Activated naive CD4-positive, alpha-beta T cell treated with anti-CD3 and anti-CD28 coated beads, Interleukin-2, amount 10 ng/mL, durations not matched to agents 7 days and 5 days (primary cell): ENCODE results near the gene TMEM151B.

Experiments
- CTCF ChIA-PET: fragments of 350-600 bp; sonication (Branson Sonifier 250); formaldehyde crosslinking; loops from one replicate; lab custom pipeline; 2021; ENCODE audit warnings: antibody characterized with exemption; lab: Charles Lee
- DNase-seq: peaks from one replicate; pipeline ENCODE4 v3.0.0-alpha.2; 2020
- H3K27ac Mint-ChIP-seq: one replicate; pipeline ENCODE4 v1.8.0; 2021; ENCODE audit warnings: mild to moderate bottlenecking, moderate library complexity, mixed read lengths
- H3K27me3 Mint-ChIP-seq: one replicate; pipeline ENCODE4 v1.8.0; 2021; ENCODE audit warnings: mild to moderate bottlenecking, mixed read lengths
- H3K36me3 Mint-ChIP-seq: one replicate; pipeline ENCODE4 v1.8.0; 2021; ENCODE audit warnings: mixed read lengths
- H3K4me1 Mint-ChIP-seq: one replicate; pipeline ENCODE4 v1.8.0; 2021; ENCODE audit warnings: mixed read lengths
- H3K4me3 Mint-ChIP-seq: one replicate; pipeline ENCODE4 v1.8.0; 2021; ENCODE audit warnings: mild to moderate bottlenecking, moderate library complexity, mixed read lengths
- H3K9me3 Mint-ChIP-seq: one replicate; pipeline ENCODE4 v1.8.0; 2021; ENCODE audit warnings: mixed read lengths

TMEM151B gene

GRCh38 chr6:44269921-44270525 lies at the start of gene TMEM151B:
Gene TMEM151B (plus strand): TSS chr6:44270450. CDS start chr6:44270743, 293 bp downstream.
- CTCF ChIA-PET, result interaction anchor here (1.5 to 6.7 kb wide), 5 partner anchors 34 to 73 kb away, joined by 4 to 83 read pairs (median 8); partner anchors contain the start of genes AARS2 and SPATS1
- Mint-ChIP-seq H3K27me3 (peaks cover 78% of the 10 kb centered on the region), H3K36me3 (peaks cover 1% of the 10 kb centered on the region), H3K27ac (peak within 1 kb of the TSS; percentile 24), H3K4me3 (peak within 1 kb of the TSS; percentile 49), H3K4me1 (peaks cover 35% of the 10 kb centered on the region), H3K9me3 (no peaks in the 10 kb centered on the region)
- DNase-seq, result peak; percentile 30

DNA sequence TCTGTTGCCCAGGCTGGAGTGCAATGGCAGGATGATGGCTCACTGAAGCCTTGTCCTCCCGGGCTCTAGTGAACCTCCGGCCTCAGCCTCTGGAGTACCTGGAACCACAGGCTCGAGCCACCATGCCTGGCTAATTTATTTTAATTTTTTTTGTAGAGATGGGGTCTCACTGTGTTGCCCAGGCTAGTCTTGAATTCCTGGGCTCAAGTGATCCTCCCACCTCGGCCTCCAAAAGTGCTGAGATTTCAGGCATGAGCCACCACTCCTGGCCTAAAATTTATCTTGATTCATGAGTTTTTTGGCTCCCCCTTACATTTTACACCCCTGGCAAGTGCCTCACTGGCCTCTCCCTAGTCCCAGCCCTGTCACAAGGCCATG lies 49.3 kb upstream of the TMEM151B start:
- no peak for DNase-seq
- peaks cover 58% of the 10 kb centered on the region for H3K27me3 Mint-ChIP-seq
- H3K27ac Mint-ChIP-seq, result no peak overlapping the region
- H3K4me1 Mint-ChIP-seq, result peaks cover 46% of the 10 kb centered on the region
- CTCF ChIA-PET, result interaction anchor here (0.6 to 5.4 kb wide), 7 partner anchors 11 to 48 kb away, joined by 3 to 30 read pairs (median 4); partner anchors contain the start of gene SLC35B2
- H3K4me3 Mint-ChIP-seq, result no peak overlapping the region
- no peaks in the 10 kb centered on the region for H3K9me3 Mint-ChIP-seq
- H3K36me3 Mint-ChIP-seq, result no peaks in the 10 kb centered on the region

- H3K27me3 Mint-ChIP-seq, result peaks cover 53% of the 10 kb centered on the region
- peak; percentile 86 for DNase-seq
- peak overlapping the region; percentile 23 for H3K4me3 Mint-ChIP-seq
- H3K4me1 Mint-ChIP-seq, result peaks cover 46% of the 10 kb centered on the region
- no peaks in the 10 kb centered on the region for H3K9me3 Mint-ChIP-seq
- CTCF ChIA-PET, result interaction anchor here (0.6 to 5.4 kb wide), 11 partner anchors 9 to 105 kb away, joined by 3 to 30 read pairs (median 4); partner anchors contain the start of gene SLC35B2
- no peaks in the 10 kb centered on the region for H3K36me3 Mint-ChIP-seq
- H3K27ac Mint-ChIP-seq, result no peak overlapping the region
Observed at GRCh38 chr6:44221291-44221960, 48.8 kb upstream of the TMEM151B start.

GRCh38 chr6:44221961-44222335 lies 48.3 kb upstream of the TMEM151B start:
- Mint-ChIP-seq H3K27me3 (peaks cover 48% of the 10 kb centered on the region), H3K4me3 (peak overlapping the region; percentile 23), H3K9me3 (no peaks in the 10 kb centered on the region), H3K4me1 (peaks cover 46% of the 10 kb centered on the region), H3K27ac (no peak overlapping the region), H3K36me3 (no peaks in the 10 kb centered on the region)
- CTCF ChIA-PET, result interaction anchor here (0.7 to 5.4 kb wide), 10 partner anchors 10 to 105 kb away, joined by 3 to 30 read pairs (median 5); partner anchors contain the start of gene SLC35B2
- no peak for DNase-seq

DNA sequence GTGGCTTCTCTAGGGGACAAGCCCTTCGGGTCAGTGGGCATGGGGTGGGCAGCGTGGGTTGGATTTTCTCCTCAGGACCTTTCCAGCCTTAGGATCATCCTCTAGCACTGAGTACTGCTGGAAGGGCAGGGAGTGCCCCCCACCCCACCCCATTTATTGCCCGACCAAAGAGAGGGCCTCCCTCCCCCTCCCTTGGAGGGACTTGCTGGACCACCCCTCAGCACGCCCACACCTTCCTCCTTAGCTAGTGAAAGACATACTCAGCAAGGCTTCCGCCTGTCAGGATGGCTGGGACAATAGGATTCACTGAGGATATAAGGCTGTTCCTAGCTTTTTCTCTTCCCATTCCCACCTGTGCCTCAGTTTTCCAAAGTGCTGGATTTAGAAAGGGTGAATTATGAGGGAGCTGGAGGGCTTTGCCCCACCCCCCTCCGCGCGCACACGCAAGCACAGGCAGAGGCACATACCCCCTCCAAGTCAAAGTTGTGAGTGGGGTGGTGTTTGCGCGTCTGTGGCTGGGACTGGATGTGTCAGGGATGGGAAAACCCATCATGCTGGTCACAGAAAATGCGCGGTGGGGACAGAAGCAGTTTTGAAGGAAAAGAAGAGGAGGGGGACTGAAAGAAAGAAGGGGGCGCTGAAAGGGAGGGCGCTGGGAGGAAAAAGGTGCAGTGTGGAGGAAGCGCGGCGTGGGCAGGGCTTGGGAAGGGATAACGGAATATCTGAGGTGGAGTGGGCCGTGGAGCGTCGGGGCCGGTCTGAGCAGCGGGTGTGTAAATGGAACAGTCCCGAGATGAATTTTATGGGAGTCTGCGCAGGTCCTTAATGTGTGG lies 47.5 kb upstream of the TMEM151B start:
- CTCF ChIA-PET, result interaction anchor here (0.7 to 5.4 kb wide), 7 partner anchors 10 to 44 kb away, joined by 3 to 30 read pairs (median 6); partner anchors contain the start of gene SLC35B2
- Mint-ChIP-seq H3K27ac (peak overlapping the region; percentile 22), H3K9me3 (no peaks in the 10 kb centered on the region), H3K4me3 (peak overlapping the region; percentile 76), H3K36me3 (no peaks in the 10 kb centered on the region), H3K4me1 (peaks cover 46% of the 10 kb centered on the region), H3K27me3 (peaks cover 40% of the 10 kb centered on the region)
- DNase-seq, result no peak

DNA sequence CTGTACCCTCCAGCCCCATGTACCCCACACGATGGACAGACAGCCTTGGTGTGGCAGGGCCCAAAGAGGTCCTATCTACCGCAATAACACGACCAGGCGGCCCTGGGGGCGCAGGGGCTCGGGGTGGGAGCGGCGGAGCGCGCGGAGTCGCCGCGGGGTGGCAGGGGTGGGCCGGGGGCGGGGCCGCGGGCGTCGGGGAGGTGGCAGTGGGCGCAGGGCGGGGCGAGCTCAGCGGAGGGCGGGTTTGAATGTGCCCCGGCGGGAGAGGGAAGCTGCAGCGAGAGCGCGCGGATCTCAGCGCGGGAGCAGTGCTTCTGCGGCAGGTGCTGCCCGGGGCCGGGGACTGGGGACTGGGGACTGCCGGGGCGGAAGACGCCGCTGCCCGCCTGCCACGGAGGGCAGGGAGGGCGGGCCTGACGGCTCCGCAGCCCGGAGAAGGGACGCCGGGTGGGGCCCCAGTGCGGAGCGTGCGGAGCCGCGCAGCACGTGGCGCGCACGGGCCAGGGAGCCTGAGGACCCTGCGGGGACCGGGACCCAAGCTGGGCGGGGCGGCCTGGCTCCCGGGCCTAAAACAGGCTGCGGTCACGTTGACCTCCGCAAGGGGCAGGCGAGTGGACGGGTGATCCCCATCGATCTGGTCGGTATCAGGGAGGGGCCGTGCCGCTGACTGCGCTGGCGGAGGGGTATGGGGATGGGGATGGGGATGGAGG lies 46.8 kb upstream of the TMEM151B start, which contains the start of gene SLC29A1:
Gene SLC29A1, plus strand, starts transcription at position 277 of the 710 bp plus-strand sequence. CDS start 3,719 bp downstream, outside the sequence.
- Mint-ChIP-seq H3K9me3 (no peaks in the 10 kb centered on the region), H3K27ac (peak within 1 kb of the TSS; percentile 22), H3K4me3 (peak within 1 kb of the TSS; percentile 76), H3K4me1 (peaks cover 41% of the 10 kb centered on the region), H3K27me3 (peaks cover 32% of the 10 kb centered on the region), H3K36me3 (no peaks in the 10 kb centered on the region)
- DNase-seq, result peak; percentile 90
- CTCF ChIA-PET, result interaction anchor here (1.7 to 5.4 kb wide), 7 partner anchors 14 to 72 kb away, joined by 4 to 30 read pairs (median 8); partner anchors contain the start of genes HSP90AB1 and SLC35B2

- Mint-ChIP-seq H3K27me3 (peaks cover 24% of the 10 kb centered on the region), H3K9me3 (no peaks in the 10 kb centered on the region), H3K36me3 (peaks cover 2% of the 10 kb centered on the region), H3K4me1 (peaks cover 36% of the 10 kb centered on the region), H3K4me3 (peak overlapping the region; percentile 76), H3K27ac (peak overlapping the region; percentile 21)
- CTCF ChIA-PET, result interaction anchor here (0.7 to 5.4 kb wide), 10 partner anchors 10 to 73 kb away, joined by 3 to 30 read pairs (median 6); partner anchors contain the start of genes HSP90AB1 and SLC35B2
- DNase-seq, result peak; percentile 38
Observed at GRCh38 chr6:44224029-44224964, 46.0 kb upstream of the TMEM151B start.

- H3K27me3 Mint-ChIP-seq, result peaks cover 18% of the 10 kb centered on the region
- DNase-seq, result no peak
- H3K36me3 Mint-ChIP-seq, result peaks cover 2% of the 10 kb centered on the region
- H3K4me1 Mint-ChIP-seq, result peaks cover 31% of the 10 kb centered on the region
- H3K4me3 Mint-ChIP-seq, result peak overlapping the region; percentile 76
- CTCF ChIA-PET, result interaction anchor here (0.7 to 5.4 kb wide), 10 partner anchors 9 to 74 kb away, joined by 3 to 30 read pairs (median 6); partner anchors contain the start of genes HSP90AB1 and SLC35B2
- H3K27ac Mint-ChIP-seq, result no peak overlapping the region
- H3K9me3 Mint-ChIP-seq, result no peaks in the 10 kb centered on the region
Observed at GRCh38 chr6:44224965-44225305, 45.3 kb upstream of the TMEM151B start.

- peaks cover 29% of the 10 kb centered on the region for H3K4me1 Mint-ChIP-seq
- H3K27me3 Mint-ChIP-seq, result peaks cover 14% of the 10 kb centered on the region
- no peaks in the 10 kb centered on the region for H3K9me3 Mint-ChIP-seq
- peaks cover 2% of the 10 kb centered on the region for H3K36me3 Mint-ChIP-seq
- CTCF ChIA-PET, result interaction anchor here (1.1 to 5.4 kb wide), 6 partner anchors 12 to 75 kb away, joined by 3 to 30 read pairs (median 6); partner anchors contain the start of gene SLC35B2
- H3K4me3 Mint-ChIP-seq, result no peak overlapping the region
- DNase-seq, result no peak
- no peak overlapping the region for H3K27ac Mint-ChIP-seq
Observed at GRCh38 chr6:44225579-44226325, 44.5 kb upstream of the TMEM151B start.

DNA sequence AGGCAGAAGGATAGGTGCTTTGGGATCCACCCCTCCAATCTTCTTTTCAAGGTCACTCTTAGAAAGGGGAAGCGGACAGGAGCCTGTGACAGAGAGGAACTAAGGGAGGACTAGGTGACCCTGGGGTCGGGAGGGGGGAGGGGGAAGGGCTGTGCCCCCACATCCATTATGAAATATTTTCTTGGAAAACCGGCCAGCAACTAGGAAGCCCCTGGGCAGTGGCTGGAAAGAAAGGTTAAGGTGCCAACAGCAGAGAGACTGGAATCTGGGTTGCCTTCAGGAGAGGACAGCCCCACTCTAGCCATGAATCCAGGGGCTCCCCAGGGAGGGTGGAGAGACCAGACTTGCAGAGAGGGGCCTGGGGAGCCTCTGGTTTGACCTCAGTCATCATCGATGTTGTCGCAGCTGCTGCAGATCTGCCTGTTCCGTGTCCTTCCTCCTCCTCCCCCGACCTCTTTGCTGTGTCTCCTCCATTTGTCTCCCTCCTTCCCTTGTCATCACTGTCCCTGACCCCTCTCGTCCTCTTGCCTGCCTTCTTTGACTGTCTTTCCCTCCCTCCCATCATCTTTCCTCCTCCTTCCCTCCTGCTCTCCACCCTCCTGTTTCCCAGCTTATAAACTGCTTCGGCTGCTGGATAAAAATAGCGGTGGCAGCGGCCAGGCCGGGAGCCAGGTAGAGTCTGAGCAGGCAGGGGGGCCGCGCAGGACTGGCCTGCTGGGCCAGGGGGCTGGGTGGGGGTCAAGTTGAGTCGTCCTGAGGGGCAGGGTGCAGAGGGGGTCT lies 43.7 kb upstream of the TMEM151B start:
- no peaks in the 10 kb centered on the region for H3K9me3 Mint-ChIP-seq
- H3K27ac Mint-ChIP-seq, result no peak overlapping the region
- H3K4me3 Mint-ChIP-seq, result no peak overlapping the region
- DNase-seq, result no peak
- CTCF ChIA-PET, result interaction anchor here (1.7 to 2.5 kb wide), 2 partner anchors 11 to 54 kb away, joined by 7 to 11 read pairs; no protein-coding TSS in a partner anchor
- peaks cover 14% of the 10 kb centered on the region for H3K27me3 Mint-ChIP-seq
- H3K4me1 Mint-ChIP-seq, result peaks cover 24% of the 10 kb centered on the region
- H3K36me3 Mint-ChIP-seq, result peaks cover 2% of the 10 kb centered on the region

- peaks cover 20% of the 10 kb centered on the region for H3K4me1 Mint-ChIP-seq
- H3K36me3 Mint-ChIP-seq, result peaks cover 4% of the 10 kb centered on the region
- no peak overlapping the region for H3K4me3 Mint-ChIP-seq
- H3K9me3 Mint-ChIP-seq, result no peaks in the 10 kb centered on the region
- CTCF ChIA-PET, result interaction anchor here (0.7 to 1.7 kb wide), 2 partner anchors 10 to 30 kb away, joined by 3 to 7 read pairs; no protein-coding TSS in a partner anchor
- H3K27me3 Mint-ChIP-seq, result peaks cover 7% of the 10 kb centered on the region
- DNase-seq, result no peak
- no peak overlapping the region for H3K27ac Mint-ChIP-seq
Observed at GRCh38 chr6:44227148-44227793, 43.0 kb upstream of the TMEM151B start.
